Stimulated activated CD4-positive, alpha-beta T cell treated with anti-CD3 and anti-CD28 coated beads, Interleukin-12 subunit alpha, Interleukin-12 subunit beta, amount 100 ng/mL, for 48 hours (primary cell): ENCODE results near the gene SLC35E3.
"Not testable (repeated sequence)": the region's sequence is repeated elsewhere in the genome, so short reads cannot be mapped to it uniquely, and the experiment has no call there.

Experiments
- DNase-seq, 3 donors: peaks; one replicate each; pipeline ENCODE4 v3.0.0-alpha.2; 2020; ENCODE audit warnings: low read depth in 2 of 3, low spot score in 1 of 3

The SLC35E3 gene

GRCh38 chr12:68811573-68811972 lies 65.6 kb downstream of the SLC35E3 start:
- not testable (repeated sequence) for DNase-seq

- no peak for DNase-seq
These were observed 66.7 kb downstream of the SLC35E3 start for GRCh38 chr12:68812553-68813241.

- no peak for DNase-seq
These were observed 67.2 kb downstream of the SLC35E3 start for GRCh38 chr12:68813242-68813593.

GRCh38 chr12:68814490-68815231 lies 68.7 kb downstream of the SLC35E3 start:
- DNase-seq: no peak

GRCh38 chr12:68815232-68815927 lies 69.4 kb downstream of the SLC35E3 start:
- no peak for DNase-seq

GRCh38 chr12:68815928-68816800 lies 70.2 kb downstream of the SLC35E3 start:
- no peak for DNase-seq

- not testable (repeated sequence) for DNase-seq
These were observed 73.5 kb downstream of the SLC35E3 start for GRCh38 chr12:68819481-68819880.

- no peak for DNase-seq
These were observed 75.6 kb downstream of the SLC35E3 start for GRCh38 chr12:68821357-68822188.

GRCh38 chr12:68823696-68824095 lies 77.7 kb downstream of the SLC35E3 start:
- DNase-seq: no peak

GRCh38 chr12:68824131-68824530 lies 78.2 kb downstream of the SLC35E3 start:
- DNase-seq: no peak

- no peak for DNase-seq
These were observed 78.7 kb downstream of the SLC35E3 start for GRCh38 chr12:68824597-68825250.

GRCh38 chr12:68825569-68826217 lies 79.7 kb downstream of the SLC35E3 start:
- no peak for DNase-seq

- DNase-seq: no peak
These were observed 82.1 kb downstream of the SLC35E3 start for GRCh38 chr12:68827895-68828671.

GRCh38 chr12:68828672-68829068 lies 82.7 kb downstream of the SLC35E3 start:
- DNase-seq: no peak
